Pancreas (tissue), 10 donors: ENCODE data around the gene SHKBP1. TPM values are rescaled to one million over a fixed set of nuclear protein-coding genes. Genes with fewer than 3 reads are reported as not detected.

ENCODE experiments used
- ATAC-seq, 4 donors: fragments of 200-7000 bp; cut with Tn5 transposase; one replicate each; pipeline versions ENCODE4 v1.8.0 to v1.9.1; 2020; ENCODE audit warnings: mild to moderate bottlenecking in 4 of 4, moderate library complexity in 4 of 4
- DNase-seq, 6 donors: peaks; one replicate each; pipeline ENCODE4 v3.0.0-alpha.2; 2020
- FAIRE-seq: peaks from 2 replicates; lab custom pipeline; 2012; peaks lifted over from hg19 to GRCh38; lab: Jason Lieb, UNC
- H3K27ac ChIP-seq, 4 donors: fragments of 200-600 bp; sonication (generic); 1 replicate in 3 of 4; 2 replicates in 1 of 4; pipeline versions ENCODE4 v1.5.0 to v1.8.0; 2020
- H3K27me3 ChIP-seq, 4 donors: fragments of 200-600 bp; one replicate each; pipeline ENCODE4 v1.8.0; 2021
- H3K36me3 ChIP-seq, 3 donors: fragments of 200-600 bp; sonication (generic) in 1 of 3; one replicate each; pipeline versions ENCODE4 v1.5.0 to v1.8.0; 2020 to 2021
- H3K4me1 ChIP-seq, 3 donors: fragments of 200-600 bp; one replicate each; pipeline ENCODE4 v1.8.0; 2021
- H3K4me3 ChIP-seq, 4 donors: fragments of 200-600 bp; sonication (generic) in 2 of 4; one replicate each; pipeline versions ENCODE4 v1.5.0 to v1.8.0; 2020 to 2021
- H3K9me3 ChIP-seq, 4 donors: fragments of 200-600 bp; one replicate each; pipeline ENCODE4 v1.8.0; 2021
- CTCF ChIP-seq, 4 donors: fragments of 200-600 bp; sonication (generic) in 3 of 4; IDR thresholded peaks; one replicate each; pipeline versions ENCODE4 v1.5.0 to v1.8.0; 2021; ENCODE audit warnings: antibody characterized with exemption in 4 of 4
- WGBS, 2 donors: extraction: QIAGEN DNeasy Blood & Tissue Kit; methylation state at CpG; one replicate each; pipeline ENCODE4 v1.1.7; 2013; 5-methylcytosine and 5-hydroxymethylcytosine counted together
- intact Hi-C, 3 donors: fragments of 100-400 bp; cut with DNase I; formaldehyde crosslinking; loops; one replicate each; pipeline versions ENCODE4 v1.11.1 to v1.14.2; 2022
- polyA plus RNA-seq, 2 donors: library from polyadenylated mRNA; stranded (reverse); fragments of 200-250 nt; gene quantifications; one replicate each; pipeline ENCODE4 v1.2.3, GENCODE V29; 2013
- total RNA-seq, 6 donors: library from RNA; stranded (reverse); fragmentation: NEBNext Ultra II Directional in 4 of 6; extraction: Animal tissue kit (Norgen Biotek cat#: 25700) in 4 of 6; gene quantifications; one replicate each; pipeline versions ENCODE4 v1.2.1 to v1.2.4, GENCODE V29; 2021 to 2023
- donor health status: healthy with polysubstance abuse.
- donor health status: DM: no; HTN: no; CAD: no; lungs with moderate emphysema.
- donor health status: DM: no; HTN: no; CAD: no.
- donor health status: control.
- donor health status: control.
- donor health status: Bipolar disorder and iron deficiency.
- donor health status: DM: yes; HTN: yes; CAD: no.
- donor health status: DM: no; HTN: no; CAD: no.
- donor health status: DM: no; HTN: no; CAD: no.
- donor health status: DM: yes; HTN: yes; CAD: no.

Gene SHKBP1
- total and polyA plus RNA-seq, 8 donors, result 18.2 to 86.2 (median 23.8) TPM

GRCh38 chr19:40530091-40530901 lies 46.4 kb upstream of the SHKBP1 start:
- H3K4me3 ChIP-seq, result peak overlapping the region in 1 of 4 donors; percentile 18
- 4 to 8% methylated on average over 27 to 75 of the region's 75 CpGs for WGBS, 2 donors
- H3K36me3 ChIP-seq, result no peaks in the 10 kb centered on the region
- no peaks in the 10 kb centered on the region for H3K9me3 ChIP-seq
- no peak overlapping the region for H3K27ac ChIP-seq
- H3K4me1 ChIP-seq, result no peaks in the 10 kb centered on the region
- DNase-seq (peak in 5 of 6 donors; percentile 23 to 72 (median 56)), ATAC-seq (peak in 3 of 4 donors; percentile 36 to 57 (median 40)), FAIRE-seq (no peak)
- intact Hi-C loops, result no loop called here
- H3K27me3 ChIP-seq, result no peaks in the 10 kb centered on the region
- no peak for TF ChIP-seq CTCF (IDR thresholded peaks at IDR 0.05)

- intact Hi-C loops, result no loop called here
- no peak for TF ChIP-seq CTCF (IDR thresholded peaks at IDR 0.05)
- Histone ChIP-seq H3K9me3 (no peaks in the 10 kb centered on the region), H3K36me3 (no peaks in the 10 kb centered on the region), H3K27ac (no peak overlapping the region), H3K4me1 (no peaks in the 10 kb centered on the region), H3K4me3 (no peak overlapping the region), H3K27me3 (no peaks in the 10 kb centered on the region)
- no peak for DNase-seq
- 86 to 92% methylated on average over 2 of the region's 2 CpGs for WGBS, 2 donors
- ATAC-seq, result no peak
- no peak for FAIRE-seq
These were observed 43.2 kb upstream of the SHKBP1 start for GRCh38 chr19:40533508-40533907.

GRCh38 chr19:40534148-40534547 lies 42.5 kb upstream of the SHKBP1 start:
- intact Hi-C loops, result no loop called here
- ATAC-seq, result no peak
- no peaks in the 10 kb centered on the region for H3K9me3 ChIP-seq
- no peaks in the 10 kb centered on the region for H3K4me1 ChIP-seq
- 82 to 84% methylated on average over 4 of the region's 4 CpGs for WGBS, 2 donors
- no peaks in the 10 kb centered on the region for H3K36me3 ChIP-seq
- DNase-seq, result no peak
- no peak for FAIRE-seq
- no peak overlapping the region for H3K27ac ChIP-seq
- H3K27me3 ChIP-seq, result no peaks in the 10 kb centered on the region
- TF ChIP-seq CTCF (IDR thresholded peaks at IDR 0.05), result no peak
- no peak overlapping the region for H3K4me3 ChIP-seq

GRCh38 chr19:40539070-40539469 lies 37.6 kb upstream of the SHKBP1 start:
- no peak overlapping the region for H3K27ac ChIP-seq
- no peaks in the 10 kb centered on the region for H3K36me3 ChIP-seq
- no peaks in the 10 kb centered on the region for H3K27me3 ChIP-seq
- no peaks in the 10 kb centered on the region for H3K9me3 ChIP-seq
- TF ChIP-seq CTCF (IDR thresholded peaks at IDR 0.05), result no peak
- FAIRE-seq (no peak), DNase-seq (no peak), ATAC-seq (no peak)
- WGBS, 2 donors, result 54 to 69% methylated on average over 4 of the region's 4 CpGs
- H3K4me1 ChIP-seq, result peaks cover 0 to 4% (median 0%) of the 10 kb centered on the region in 3 donors
- no peak overlapping the region for H3K4me3 ChIP-seq
- intact Hi-C loops, result no loop called here
